GM10248 (cell line): Measurements from ENCODE around the gene LMLN.

ENCODE experiments used
- CTCF ChIA-PET: fragments of 300-600 bp; sonication (Branson Sonifier 250); formaldehyde crosslinking; extraction: SDS; loops from one replicate; lab custom pipeline; 2021; ENCODE audit warnings: antibody characterized with exemption; lab: Yijun Ruan, JAX
- POLR2A ChIA-PET: fragments of 350-650 bp; sonication (Branson Sonifier 250); formaldehyde crosslinking; extraction: SDS; loops from one replicate; lab custom pipeline; 2020; ENCODE audit warnings: antibody characterized with exemption; lab: Yijun Ruan, JAX
- DNase-seq: peaks from one replicate; pipeline ENCODE4 v3.0.0; 2012; ENCODE audit errors: extremely low spot score
- CTCF ChIP-seq: IDR thresholded peaks from 2 replicates; pipeline ENCODE4 v1.5.1; 2012; ENCODE audit warnings: mild to moderate bottlenecking, low read depth; ENCODE audit errors: extremely low read depth, missing control alignments, control extremely low read depth

Gene LMLN

GRCh38 chr3:197994736-197995135, 34.7 kb downstream of the LMLN start:
- ChIA-PET CTCF (no interaction called here), POLR2A (no interaction called here)
- no peak for TF ChIP-seq CTCF
- no peak for DNase-seq

- TF ChIP-seq CTCF: no peak
- CTCF ChIA-PET: interaction anchor here (1.6 kb wide), 1 partner anchor 32 kb away, joined by 4 read pairs; no protein-coding TSS in a partner anchor
- no peak for DNase-seq
- POLR2A ChIA-PET: no interaction called here
Observed at GRCh38 chr3:197996855-197997254, 36.8 kb downstream of the LMLN start.

GRCh38 chr3:197997936-197998335, 37.9 kb downstream of the LMLN start:
- POLR2A ChIA-PET: no interaction called here
- TF ChIP-seq CTCF: no peak

GRCh38 chr3:198017090-198017489, 57.1 kb downstream of the LMLN start:
- no peak for TF ChIP-seq CTCF
- ChIA-PET POLR2A (no interaction called here), CTCF (no interaction called here)
- no peak for DNase-seq

More at GRCh38 chr3:197997936-197998335, 37.9 kb downstream of the LMLN start:
- no peak for DNase-seq
- CTCF ChIA-PET: interaction anchor here (0.6 to 1.6 kb wide), 3 partner anchors 9 to 33 kb away, joined by 3 to 4 read pairs (median 3); no protein-coding TSS in a partner anchor

GRCh38 chr3:198018416-198018815, 58.4 kb downstream of the LMLN start:
- no peak for TF ChIP-seq CTCF
- DNase-seq: no peak
- ChIA-PET POLR2A (no interaction called here), CTCF (interaction anchor here (1.5 kb wide), 1 partner anchor 10 kb away, joined by 3 read pairs; no protein-coding TSS in a partner anchor)

- no peak for DNase-seq
- POLR2A ChIA-PET: no interaction called here
- CTCF ChIA-PET: interaction anchor here (1.5 kb wide), 1 partner anchor 10 kb away, joined by 3 read pairs; no protein-coding TSS in a partner anchor
- TF ChIP-seq CTCF: no peak
Observed at GRCh38 chr3:198019115-198019514, 59.1 kb downstream of the LMLN start.
